Activated CD4-positive, alpha-beta T cell treated with anti-CD3 and anti-CD28 coated beads for 1 hour (primary cell): ENCODE data around the gene NBEA.
"Not testable (repeated sequence)": the region's sequence is repeated elsewhere in the genome, so short reads cannot be mapped to it uniquely, and the experiment has no call there.

Source experiments
- DNase-seq: peaks from one replicate; pipeline ENCODE4 v3.0.0-alpha.2; 2020

The NBEA gene

GRCh38 chr13:35093356-35093755 lies 151.3 kb downstream of the NBEA start:
- no peak for DNase-seq

GRCh38 chr13:35106771-35107170 lies 164.7 kb downstream of the NBEA start:
- DNase-seq: not testable (repeated sequence)

GRCh38 chr13:35107535-35107934 lies 165.5 kb downstream of the NBEA start:
- no peak for DNase-seq

GRCh38 chr13:35113612-35114011 lies 171.5 kb downstream of the NBEA start:
- not testable (repeated sequence) for DNase-seq

GRCh38 chr13:35127466-35127865 lies 185.4 kb downstream of the NBEA start:
- DNase-seq: no peak

GRCh38 chr13:35129500-35129899 lies 187.4 kb downstream of the NBEA start:
- DNase-seq: no peak

- DNase-seq: no peak
Measured at GRCh38 chr13:35131471-35131870, 189.4 kb downstream of the NBEA start.

GRCh38 chr13:35136585-35136984 lies 194.5 kb downstream of the NBEA start:
- DNase-seq: no peak

- DNase-seq: no peak
Measured at GRCh38 chr13:35139591-35139990, 197.5 kb downstream of the NBEA start.

GRCh38 chr13:35140321-35140720 lies 198.3 kb downstream of the NBEA start:
- no peak for DNase-seq

GRCh38 chr13:35140831-35141230 lies 198.8 kb downstream of the NBEA start:
- no peak for DNase-seq

- DNase-seq: no peak
Measured at GRCh38 chr13:35143123-35143522, 201.1 kb downstream of the NBEA start.

- no peak for DNase-seq
Measured at GRCh38 chr13:35144166-35144890, 202.3 kb downstream of the NBEA start.

GRCh38 chr13:35146686-35147085 lies 204.6 kb downstream of the NBEA start:
- no peak for DNase-seq

GRCh38 chr13:35157143-35157755 lies 215.2 kb downstream of the NBEA start:
- no peak for DNase-seq

GRCh38 chr13:35159041-35159440 lies 217.0 kb downstream of the NBEA start:
- no peak for DNase-seq

- no peak for DNase-seq
Measured at GRCh38 chr13:35160896-35161295, 218.8 kb downstream of the NBEA start.

GRCh38 chr13:35162420-35162819 lies 220.3 kb downstream of the NBEA start:
- DNase-seq: no peak

- no peak for DNase-seq
Measured at GRCh38 chr13:35163674-35164073, 221.6 kb downstream of the NBEA start.

- no peak for DNase-seq
Measured at GRCh38 chr13:35164324-35164932, 222.4 kb downstream of the NBEA start.

- DNase-seq: no peak
Measured at GRCh38 chr13:35165205-35165604, 223.1 kb downstream of the NBEA start.

GRCh38 chr13:35179494-35179893 lies 237.4 kb downstream of the NBEA start:
- DNase-seq: no peak

- no peak for DNase-seq
Measured at GRCh38 chr13:35179920-35180663, 238.0 kb downstream of the NBEA start.

- no peak for DNase-seq
Measured at GRCh38 chr13:35190241-35190640, 248.2 kb downstream of the NBEA start.
